Measurements from ENCODE around the gene HDAC2. TPM values are rescaled to one million over a fixed set of nuclear protein-coding genes. Genes with fewer than 3 reads are reported as not detected.

HDAC2 gene
- total and polyA plus RNA-seq, 5 donors: 44.4 to 51.6 (median 48.8) TPM

DNA sequence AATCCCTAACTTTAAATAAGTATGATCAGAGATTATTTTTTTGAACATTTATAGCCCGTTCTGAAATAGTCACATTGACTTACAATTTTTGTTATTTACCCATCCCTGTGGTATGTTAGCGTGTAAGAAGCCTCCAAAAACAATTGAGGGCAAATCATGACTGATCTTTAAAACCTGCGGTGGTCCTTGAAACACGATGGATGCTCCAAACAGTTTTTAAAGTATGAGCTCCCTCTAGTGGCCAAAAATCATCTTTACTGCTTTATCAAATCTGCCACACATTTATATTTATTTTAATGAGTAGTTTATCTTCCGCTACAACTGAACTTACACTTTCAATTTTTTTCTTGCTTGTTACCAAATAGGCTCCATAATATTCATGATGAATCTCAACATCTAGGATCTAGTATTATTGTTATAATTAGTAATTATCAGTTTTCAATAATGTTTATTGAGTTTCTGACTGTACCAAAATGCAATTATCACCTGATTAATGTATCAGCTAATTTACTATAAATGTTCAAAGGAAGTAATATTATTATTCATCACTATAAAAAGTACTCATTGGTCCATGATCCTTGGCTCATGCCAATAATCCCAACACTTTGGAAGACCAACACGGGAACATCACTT lies 61.6 kb downstream of the HDAC2 start:
- DNase-seq: no peak
- no peaks in the 10 kb centered on the region for H3K27me3 ChIP-seq (ENCODE audit: control insufficient read depth, insufficient read depth)
- no peaks in the 10 kb centered on the region for H3K9me3 ChIP-seq (ENCODE audit: control insufficient read depth, low read length)
- no peak for ATAC-seq
- no peak overlapping the region for H3K4me3 ChIP-seq (ENCODE audit: low read length)
- intact Hi-C loops (cut with DNase I): loop anchor here in 1 of 4 donors (5.0 kb wide), 1 partner anchor 1132 kb away; no protein-coding TSS in a partner anchor
- no peaks in the 10 kb centered on the region for H3K4me1 ChIP-seq (ENCODE audit: control insufficient read depth, insufficient read depth, low read length)
- no peak overlapping the region for H3K27ac ChIP-seq (ENCODE audit: low read length)
- 18% methylated on average over 6 of the region's 6 CpGs for WGBS

DNA sequence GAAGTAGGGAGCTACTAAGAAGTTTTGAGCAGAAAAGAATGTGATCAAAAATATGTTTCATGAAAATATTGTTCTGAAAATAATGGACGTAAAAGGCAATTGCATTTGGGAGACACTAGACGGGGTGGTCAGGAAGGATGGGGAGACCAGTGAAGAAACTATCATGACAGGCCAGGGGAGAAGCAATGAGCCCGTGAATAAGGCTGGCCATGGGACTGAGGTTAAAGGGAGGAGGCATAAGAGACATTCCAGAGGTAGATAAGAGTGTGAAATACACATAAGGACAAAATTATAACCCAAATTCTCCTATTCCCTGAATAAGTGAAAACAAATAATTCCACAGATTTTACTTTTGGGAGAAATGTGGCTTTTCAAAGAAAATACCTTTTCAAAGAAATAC lies 62.1 kb downstream of the HDAC2 start:
- intact Hi-C loops (cut with DNase I): loop anchor here in 1 of 4 donors (5.0 kb wide), 1 partner anchor 1132 kb away; no protein-coding TSS in a partner anchor
- Histone ChIP-seq H3K9me3 (ENCODE audit: control insufficient read depth, low read length) (no peaks in the 10 kb centered on the region), H3K4me3 (ENCODE audit: low read length) (no peak overlapping the region), H3K27ac (ENCODE audit: low read length) (no peak overlapping the region), H3K27me3 (ENCODE audit: control insufficient read depth, insufficient read depth) (no peaks in the 10 kb centered on the region), H3K4me1 (ENCODE audit: control insufficient read depth, insufficient read depth, low read length) (no peaks in the 10 kb centered on the region)
- DNase-seq (no peak), ATAC-seq (no peak)
- WGBS: 59% methylated on average over 3 of the region's 3 CpGs

DNA sequence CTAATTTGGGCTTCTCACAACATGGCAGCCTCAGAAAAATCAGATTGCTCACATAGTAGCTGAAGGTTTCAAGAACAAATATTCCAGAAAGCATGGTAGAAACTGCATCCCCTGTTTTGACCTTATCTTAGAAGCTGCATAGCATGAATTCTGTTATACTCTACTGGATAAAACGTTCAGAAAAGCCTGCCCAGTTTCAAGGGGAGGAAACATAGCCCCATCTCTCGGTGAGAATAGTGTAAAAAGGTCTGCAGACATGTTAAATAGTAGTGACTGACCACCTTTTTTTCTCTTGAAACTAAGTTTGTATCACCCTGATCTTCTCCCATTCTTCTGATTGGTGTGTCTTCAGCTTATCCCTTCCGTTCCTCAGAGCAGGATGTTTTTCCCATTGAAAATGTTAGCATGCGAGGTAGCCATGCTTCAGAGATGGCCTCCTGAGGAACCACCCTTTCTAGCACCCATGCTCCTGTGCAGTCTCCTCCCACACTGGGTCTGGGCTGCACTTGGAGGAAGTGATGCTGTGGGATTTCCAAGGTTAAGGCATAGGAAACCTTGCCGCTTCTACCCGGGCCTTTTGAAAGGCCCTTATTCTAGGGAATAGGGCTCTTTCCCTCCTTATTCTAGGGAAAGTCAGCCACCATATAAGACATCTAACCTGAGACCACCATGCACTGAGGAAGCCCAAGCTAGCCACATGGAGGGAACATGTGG lies 63.7 kb downstream of the HDAC2 start:
- Histone ChIP-seq H3K4me3 (ENCODE audit: low read length) (no peak overlapping the region), H3K27me3 (ENCODE audit: control insufficient read depth, insufficient read depth) (no peaks in the 10 kb centered on the region), H3K9me3 (ENCODE audit: control insufficient read depth, low read length) (no peaks in the 10 kb centered on the region), H3K27ac (ENCODE audit: low read length) (no peak overlapping the region), H3K4me1 (ENCODE audit: control insufficient read depth, insufficient read depth, low read length) (no peaks in the 10 kb centered on the region)
- intact Hi-C loops (cut with DNase I): loop anchor here in 1 of 4 donors (5.0 kb wide), 1 partner anchor 1130 kb away; no protein-coding TSS in a partner anchor
- DNase-seq (no peak), ATAC-seq (no peak)
- WGBS: 80% methylated on average over 6 of the region's 6 CpGs

DNA sequence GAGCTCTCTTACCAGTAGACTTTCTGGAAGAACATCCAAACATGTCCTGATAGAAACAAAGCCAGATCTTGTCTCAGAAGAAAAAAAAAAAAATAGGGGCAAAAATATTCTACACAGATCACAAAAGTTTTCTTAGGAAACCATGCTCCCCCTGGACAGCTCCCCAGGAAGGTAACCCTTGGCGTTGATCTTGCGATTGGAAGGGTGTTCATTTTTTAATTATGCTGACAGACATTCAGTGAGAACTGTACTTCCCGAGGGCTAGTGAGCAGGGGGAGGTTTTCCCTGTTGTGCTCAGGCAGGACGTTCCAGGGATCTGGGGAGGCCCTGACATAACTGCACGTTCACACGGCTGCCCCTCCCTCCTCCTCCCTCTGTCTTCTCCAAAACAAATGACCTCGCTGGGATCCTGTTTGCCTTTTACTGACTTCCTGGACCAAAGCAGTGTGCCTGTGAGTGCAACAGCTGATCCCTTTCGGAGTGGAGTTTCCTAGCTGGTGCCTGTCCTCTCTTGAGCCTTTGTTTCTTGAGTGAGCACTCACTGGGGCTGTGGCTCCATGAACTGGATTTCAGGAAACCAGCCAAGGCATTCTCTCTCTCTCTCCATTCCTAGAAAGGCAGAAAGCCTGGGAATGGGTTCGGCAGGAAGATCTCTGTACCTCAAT lies 67.2 kb downstream of the HDAC2 start:
- H3K4me1 ChIP-seq (ENCODE audit: control insufficient read depth, insufficient read depth, low read length): no peaks in the 10 kb centered on the region
- no peaks in the 10 kb centered on the region for H3K9me3 ChIP-seq (ENCODE audit: control insufficient read depth, low read length)
- H3K27me3 ChIP-seq (ENCODE audit: control insufficient read depth, insufficient read depth): no peaks in the 10 kb centered on the region
- no peak overlapping the region for H3K4me3 ChIP-seq (ENCODE audit: low read length)
- WGBS: 31% methylated on average over 9 of the region's 9 CpGs
- ATAC-seq (peak; percentile 86 to 88), DNase-seq (peak; percentile 37 to 75 (median 71))
- peak overlapping the region; percentile 39 for H3K27ac ChIP-seq (ENCODE audit: low read length)
- intact Hi-C loops (cut with DNase I): no loop called here

DNA sequence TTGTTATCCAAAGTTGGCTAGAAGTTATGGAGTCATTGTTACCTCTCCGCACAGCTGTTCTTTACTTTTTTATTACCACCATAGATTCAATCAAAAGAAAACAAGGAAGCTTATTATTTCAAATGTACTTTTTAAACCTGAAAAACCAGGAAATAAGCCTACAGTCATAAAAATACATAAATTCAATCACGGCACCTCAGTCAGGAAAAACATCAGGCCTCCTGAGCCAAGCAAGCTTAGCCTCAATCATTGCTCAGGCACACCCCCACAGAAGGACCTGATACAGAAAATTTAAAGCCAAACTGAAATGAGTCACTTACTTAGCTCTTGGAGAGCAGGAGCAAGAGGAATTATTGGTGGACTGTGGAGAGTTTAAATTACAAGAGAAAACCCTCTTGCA lies 69.5 kb downstream of the HDAC2 start:
- DNase-seq (no peak), ATAC-seq (peak in 1 of 2 donors; percentile 51)
- 77% methylated on average over 2 of the region's 2 CpGs for WGBS
- H3K4me1 ChIP-seq (ENCODE audit: control insufficient read depth, insufficient read depth, low read length): no peaks in the 10 kb centered on the region
- no peaks in the 10 kb centered on the region for H3K9me3 ChIP-seq (ENCODE audit: control insufficient read depth, low read length)
- H3K27me3 ChIP-seq (ENCODE audit: control insufficient read depth, insufficient read depth): no peaks in the 10 kb centered on the region
- no peak overlapping the region for H3K27ac ChIP-seq (ENCODE audit: low read length)
- no peak overlapping the region for H3K4me3 ChIP-seq (ENCODE audit: low read length)
- intact Hi-C loops (cut with DNase I): no loop called here

DNA sequence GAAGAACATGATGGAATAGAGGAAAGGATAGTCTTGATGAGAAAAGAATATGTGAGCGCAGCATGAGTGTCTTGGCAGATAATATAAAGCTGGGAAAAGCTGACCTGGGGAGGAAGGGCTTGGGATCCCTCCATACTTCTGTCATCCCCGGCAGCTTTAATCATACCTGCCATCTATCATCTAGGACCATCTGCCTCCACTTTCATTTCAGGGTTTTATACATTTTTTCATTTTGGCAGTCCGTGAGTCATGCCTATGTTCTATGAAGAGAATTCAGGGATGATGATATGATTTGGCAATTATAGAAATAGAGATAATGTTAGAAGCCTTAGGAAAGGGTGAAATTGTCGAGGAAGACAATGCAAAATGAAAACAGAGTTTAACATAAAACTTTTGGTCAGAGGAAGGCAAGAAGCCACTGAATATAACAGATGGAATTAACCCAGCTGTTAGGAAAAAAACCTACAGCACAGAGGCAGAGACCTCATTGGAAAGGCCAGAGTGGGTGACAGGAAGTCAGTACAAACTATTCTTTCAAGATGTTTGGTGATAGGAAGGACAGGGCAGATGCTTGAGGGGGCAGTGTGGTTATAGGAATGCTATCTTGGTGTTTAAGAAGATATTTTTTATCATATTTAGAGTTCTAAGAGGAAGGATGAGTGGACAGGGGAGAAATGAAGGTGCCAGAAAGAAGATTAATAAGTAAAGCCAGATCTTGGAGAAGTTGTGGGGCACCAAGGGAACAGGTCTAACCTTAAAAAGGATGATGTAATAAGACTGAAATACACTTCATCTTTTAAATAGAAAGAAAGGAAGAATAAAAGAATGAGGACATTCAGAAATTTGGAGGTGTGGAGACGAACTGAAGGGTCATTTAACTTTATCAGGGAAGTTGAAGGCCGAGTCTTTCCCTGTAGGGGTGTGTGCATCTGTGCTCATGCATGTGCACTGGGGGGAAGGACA lies 76.0 kb downstream of the HDAC2 start:
- intact Hi-C loops (cut with DNase I): no loop called here
- DNase-seq (no peak), ATAC-seq (no peak)
- Histone ChIP-seq H3K9me3 (ENCODE audit: control insufficient read depth, low read length) (no peaks in the 10 kb centered on the region), H3K4me1 (ENCODE audit: control insufficient read depth, insufficient read depth, low read length) (no peaks in the 10 kb centered on the region), H3K4me3 (ENCODE audit: low read length) (no peak overlapping the region), H3K27ac (ENCODE audit: low read length) (no peak overlapping the region), H3K27me3 (ENCODE audit: control insufficient read depth, insufficient read depth) (no peaks in the 10 kb centered on the region)
- 73% methylated on average over 6 of the region's 6 CpGs for WGBS

DNA sequence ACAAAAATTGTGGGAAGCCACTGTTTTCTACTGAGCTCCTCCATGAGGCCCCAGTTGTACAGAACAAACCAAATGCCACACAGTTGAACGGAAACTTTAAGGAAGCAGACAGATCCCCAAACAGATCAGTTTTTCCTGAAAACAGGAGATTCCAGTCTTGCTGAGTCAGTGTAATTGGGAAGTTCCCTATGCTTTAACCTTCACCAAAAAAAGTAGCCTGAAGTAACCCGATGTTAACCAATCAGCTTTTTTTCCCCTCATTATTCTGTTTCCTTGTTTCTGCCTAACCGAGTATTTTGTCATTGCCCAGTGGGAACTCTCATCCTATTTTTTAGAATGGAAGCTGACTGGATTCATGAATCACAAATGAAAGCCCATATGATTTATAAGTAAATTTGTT lies 77.1 kb downstream of the HDAC2 start:
- H3K4me1 ChIP-seq (ENCODE audit: control insufficient read depth, insufficient read depth, low read length): no peaks in the 10 kb centered on the region
- DNase-seq (no peak), ATAC-seq (no peak)
- no peaks in the 10 kb centered on the region for H3K9me3 ChIP-seq (ENCODE audit: control insufficient read depth, low read length)
- no peaks in the 10 kb centered on the region for H3K27me3 ChIP-seq (ENCODE audit: control insufficient read depth, insufficient read depth)
- no peak overlapping the region for H3K27ac ChIP-seq (ENCODE audit: low read length)
- WGBS: 74% methylated on average over 3 of the region's 3 CpGs
- H3K4me3 ChIP-seq (ENCODE audit: low read length): no peak overlapping the region
- intact Hi-C loops (cut with DNase I): no loop called here

DNA sequence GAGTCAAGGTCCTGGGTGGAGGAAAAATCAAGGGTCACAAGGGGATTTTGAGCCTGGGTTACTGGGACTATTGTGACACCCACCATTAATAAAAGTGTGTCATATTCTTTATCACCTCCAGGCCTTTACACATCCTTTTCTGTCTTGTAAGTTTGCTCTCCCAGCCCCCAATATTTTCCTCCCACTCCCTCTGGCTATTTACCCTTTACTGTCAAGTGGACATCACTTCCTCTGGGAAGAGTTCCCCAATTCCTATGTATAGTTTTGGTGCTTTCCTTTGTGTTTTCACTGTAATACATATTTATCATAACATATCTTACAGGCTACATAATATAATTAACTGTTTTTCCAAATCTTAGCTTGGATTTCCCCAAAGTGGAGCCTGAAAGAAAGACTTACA lies 77.5 kb downstream of the HDAC2 start:
- DNase-seq (no peak), ATAC-seq (no peak)
- H3K27me3 ChIP-seq (ENCODE audit: control insufficient read depth, insufficient read depth): no peaks in the 10 kb centered on the region
- H3K4me3 ChIP-seq (ENCODE audit: low read length): no peak overlapping the region
- no peaks in the 10 kb centered on the region for H3K4me1 ChIP-seq (ENCODE audit: control insufficient read depth, insufficient read depth, low read length)
- H3K27ac ChIP-seq (ENCODE audit: low read length): no peak overlapping the region
- no peaks in the 10 kb centered on the region for H3K9me3 ChIP-seq (ENCODE audit: control insufficient read depth, low read length)
- intact Hi-C loops (cut with DNase I): no loop called here

DNA sequence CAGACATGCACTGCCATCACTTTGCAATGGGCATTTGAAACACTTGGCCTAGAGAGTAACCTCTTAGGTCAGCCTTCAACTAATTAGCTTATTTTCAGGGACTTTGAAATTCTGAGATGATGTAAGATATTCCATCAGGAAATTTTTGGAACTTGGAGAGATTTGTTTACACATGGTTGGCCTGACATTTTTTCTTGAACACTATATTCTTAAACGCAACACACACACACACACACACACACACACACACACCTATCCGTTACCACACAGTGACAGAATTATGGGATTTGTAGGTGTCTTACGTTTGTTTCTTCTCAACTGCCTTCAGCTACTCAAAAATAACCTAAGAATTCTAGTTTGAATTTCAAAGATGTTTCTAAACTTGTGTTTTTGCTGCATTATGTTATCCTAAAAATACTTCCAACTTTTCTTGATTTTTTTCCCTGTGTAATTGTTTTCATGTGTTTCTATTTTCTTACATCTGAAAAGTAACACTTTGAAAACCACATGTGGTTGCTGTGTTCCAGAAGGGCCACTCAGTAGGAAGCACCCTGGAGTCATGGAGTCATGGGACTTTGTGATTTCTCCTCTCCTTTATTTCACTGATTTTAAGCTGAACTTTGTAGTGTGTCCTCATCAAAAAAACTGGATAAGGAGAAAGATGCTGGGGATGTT lies 81.9 kb downstream of the HDAC2 start:
- Histone ChIP-seq H3K4me1 (ENCODE audit: control insufficient read depth, insufficient read depth, low read length) (no peaks in the 10 kb centered on the region), H3K4me3 (ENCODE audit: low read length) (no peak overlapping the region), H3K9me3 (ENCODE audit: control insufficient read depth, low read length) (no peaks in the 10 kb centered on the region), H3K27ac (ENCODE audit: low read length) (no peak overlapping the region), H3K27me3 (ENCODE audit: control insufficient read depth, insufficient read depth) (no peaks in the 10 kb centered on the region)
- ATAC-seq (no peak), DNase-seq (no peak)
- intact Hi-C loops (cut with DNase I): no loop called here
- 90% methylated on average over 3 of the region's 3 CpGs for WGBS

DNA sequence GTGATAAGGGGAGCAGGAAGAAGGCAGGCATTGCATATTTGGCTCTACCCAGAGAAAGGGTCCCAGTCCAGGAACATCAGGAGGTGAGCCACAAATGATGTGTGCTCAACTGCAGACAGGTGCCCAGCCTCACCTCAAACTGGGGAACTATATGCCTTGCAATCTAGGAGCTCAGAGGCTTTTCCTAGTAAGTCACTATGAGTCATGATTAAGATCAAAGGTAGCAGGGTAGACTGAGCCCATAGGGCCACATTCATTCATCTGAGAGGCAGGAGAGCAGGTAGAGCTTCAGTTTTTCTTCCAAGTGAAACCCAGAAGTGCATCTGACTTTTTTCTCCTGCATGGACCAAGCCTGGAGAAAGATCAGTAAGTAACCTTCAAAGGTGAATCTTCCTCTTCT lies 82.5 kb downstream of the HDAC2 start:
- H3K4me1 ChIP-seq (ENCODE audit: control insufficient read depth, insufficient read depth, low read length): no peaks in the 10 kb centered on the region
- no peaks in the 10 kb centered on the region for H3K9me3 ChIP-seq (ENCODE audit: control insufficient read depth, low read length)
- H3K4me3 ChIP-seq (ENCODE audit: low read length): no peak overlapping the region
- no peak overlapping the region for H3K27ac ChIP-seq (ENCODE audit: low read length)
- H3K27me3 ChIP-seq (ENCODE audit: control insufficient read depth, insufficient read depth): no peaks in the 10 kb centered on the region
- ATAC-seq (no peak), DNase-seq (no peak)
- intact Hi-C loops (cut with DNase I): no loop called here
